SU-DHL-6 (cell line): Measurements from ENCODE around the gene KANK3.

ENCODE experiments used
- H2AFZ ChIP-seq: fragments of 200-600 bp; sonication (generic); 2 replicates; pipeline ENCODE4 v1.6.1; 2014; ENCODE audit warnings: low read depth, mild to moderate bottlenecking, moderate library complexity, mixed read lengths, antibody characterized with exemption, low read length; ENCODE audit not compliant: severe bottlenecking
- H3F3A ChIP-seq: fragments of 200-600 bp; shearing (Covaris generic); 2 replicates; pipeline ENCODE4 v1.6.0; 2016; ENCODE audit warnings: antibody characterized with exemption, mild to moderate bottlenecking; ENCODE audit not compliant: insufficient read depth
- H3K27ac ChIP-seq: fragments of 200-600 bp; sonication (generic); 2 replicates; pipeline ENCODE4 v1.5.1; 2016; ENCODE audit warnings: low read depth, mild to moderate bottlenecking, low read length, moderate library complexity, mixed read lengths
- H3K27me3 ChIP-seq: fragments of 200-600 bp; sonication (generic), shearing (Covaris generic); 2 replicates; pipeline ENCODE4 v1.6.0; 2014; ENCODE audit warnings: mild to moderate bottlenecking, low read length
- H3K36me3 ChIP-seq: fragments of 200-600 bp; sonication (generic); 2 replicates; pipeline ENCODE4 v1.6.1; 2014; ENCODE audit warnings: mild to moderate bottlenecking, low read length, mixed read lengths
- H3K4me2 ChIP-seq: fragments of 300-600, 200-600 bp; shearing (Covaris generic), sonication (generic); 2 replicates; pipeline ENCODE4 v1.6.0; 2014; ENCODE audit warnings: low read length, low read depth, mild to moderate bottlenecking; ENCODE audit not compliant: poor library complexity, severe bottlenecking
- H3K4me3 ChIP-seq: fragments of 200-600 bp; sonication (generic); 2 replicates; pipeline ENCODE4 v1.5.1; 2014; ENCODE audit warnings: antibody characterized with exemption, low read length, mild to moderate bottlenecking, mixed read lengths; ENCODE audit not compliant: insufficient read depth, poor library complexity, severe bottlenecking
- H3K79me2 ChIP-seq: fragments of 200-600 bp; sonication (generic); 2 replicates; pipeline ENCODE4 v1.6.1; 2014; ENCODE audit warnings: mild to moderate bottlenecking, low read length, moderate library complexity; ENCODE audit not compliant: insufficient read depth
- H3K9ac ChIP-seq: fragments of 200-600 bp; sonication (generic); 2 replicates; pipeline ENCODE4 v1.7.0; 2014; ENCODE audit warnings: mild to moderate bottlenecking, low read length
- H3K9me2 ChIP-seq: fragments of 200-600 bp; sonication (generic); replicated peaks from 2 replicates; pipeline ENCODE4 v1.6.1; 2014; ENCODE audit warnings: low read length; ENCODE audit not compliant: insufficient read depth
- H3K9me3 ChIP-seq: fragments of 200-600 bp; sonication (generic); 2 replicates; pipeline ENCODE4 v1.6.1; 2014; ENCODE audit warnings: low read length, mixed read lengths; ENCODE audit not compliant: insufficient read depth
- H4K20me1 ChIP-seq: fragments of 200-600 bp; sonication (generic); 2 replicates; pipeline ENCODE4 v1.6.1; 2014; ENCODE audit warnings: low read depth, mild to moderate bottlenecking, antibody characterized with exemption, low read length, moderate library complexity, mixed read lengths
- CTCF ChIP-seq: fragments of 200-600 bp; sonication (generic); IDR thresholded peaks from one replicate; pipeline ENCODE4 v1.5.1; 2017; ENCODE audit warnings: antibody characterized with exemption, mild to moderate bottlenecking, low read length, moderate library complexity; ENCODE audit not compliant: insufficient read depth, poor library complexity, severe bottlenecking
- EZH2phosphoT487 ChIP-seq: fragments of 200-600 bp; sonication (generic), shearing (Covaris generic); conservative IDR thresholded peaks from 2 replicates; pipeline ENCODE4 v1.6.1; 2018; ENCODE audit warnings: mild to moderate bottlenecking, antibody characterized with exemption, low read length, moderate library complexity, mixed read lengths

Gene KANK3

GRCh38 chr19:8305798-8306197, 37.3 kb downstream of the KANK3 start:
- Histone ChIP-seq H3K4me3 (no peak overlapping the region), H3K79me2 (peaks cover 26% of the 10 kb centered on the region), H3K36me3 (no peaks in the 10 kb centered on the region), H3K9ac (no peak overlapping the region), H3K27me3 (no peaks in the 10 kb centered on the region), H4K20me1 (no peaks in the 10 kb centered on the region), H2AFZ (no peak overlapping the region), H3K27ac (no peak overlapping the region), H3F3A (no peaks in the 10 kb centered on the region), H3K4me2 (no peak overlapping the region), H3K9me2 (no peaks in the 10 kb centered on the region), H3K9me3 (no peaks in the 10 kb centered on the region)
- no peak for TF ChIP-seq EZH2phosphoT487
- TF ChIP-seq CTCF: no peak

GRCh38 chr19:8304841-8305621, 38.0 kb downstream of the KANK3 start:
- H3K79me2 ChIP-seq: peaks cover 26% of the 10 kb centered on the region
- TF ChIP-seq CTCF (no peak), EZH2phosphoT487 (no peak)
- H3K9me2 ChIP-seq: no peaks in the 10 kb centered on the region
- no peaks in the 10 kb centered on the region for H3F3A ChIP-seq
- H4K20me1 ChIP-seq: no peaks in the 10 kb centered on the region
- no peaks in the 10 kb centered on the region for H3K9me3 ChIP-seq
- no peak overlapping the region for H3K9ac ChIP-seq
- H2AFZ ChIP-seq: no peak overlapping the region
- H3K4me2 ChIP-seq: no peak overlapping the region
- H3K27me3 ChIP-seq: no peaks in the 10 kb centered on the region
- no peak overlapping the region for H3K27ac ChIP-seq
- no peaks in the 10 kb centered on the region for H3K36me3 ChIP-seq
- no peak overlapping the region for H3K4me3 ChIP-seq

GRCh38 chr19:8302734-8303133, 40.3 kb downstream of the KANK3 start:
- Histone ChIP-seq H3K9ac (no peak overlapping the region), H2AFZ (no peak overlapping the region), H3F3A (no peaks in the 10 kb centered on the region), H3K27me3 (no peaks in the 10 kb centered on the region), H3K79me2 (peaks cover 25% of the 10 kb centered on the region), H3K27ac (no peak overlapping the region), H3K9me2 (no peaks in the 10 kb centered on the region), H3K4me3 (no peak overlapping the region), H3K9me3 (no peaks in the 10 kb centered on the region), H3K4me2 (no peak overlapping the region), H3K36me3 (no peaks in the 10 kb centered on the region), H4K20me1 (no peaks in the 10 kb centered on the region)
- TF ChIP-seq CTCF (no peak), EZH2phosphoT487 (no peak)
